HL-60/S4 (cell line): ENCODE measurements around the gene CTAGE4.
"Not testable (repeated sequence)": the region's sequence is repeated elsewhere in the genome, so short reads cannot be mapped to it uniquely, and the experiment has no call there.

Source experiments
- in situ Hi-C: fragments of 300-500 bp; cut with MboI; formaldehyde crosslinking; loops from 2 replicates; pipeline ENCODE4 v1.14.3; 2022; ENCODE audit warnings: low sequenced_read_pairs

Gene CTAGE4

GRCh38 chr7:144183166-144183565 is at the start of gene CTAGE4:
TSS of gene CTAGE4 (plus strand) at chr7:144183466. CDS start at chr7:144183504, 38 bp downstream.
- in situ Hi-C loops: not testable (repeated sequence)

DNA sequence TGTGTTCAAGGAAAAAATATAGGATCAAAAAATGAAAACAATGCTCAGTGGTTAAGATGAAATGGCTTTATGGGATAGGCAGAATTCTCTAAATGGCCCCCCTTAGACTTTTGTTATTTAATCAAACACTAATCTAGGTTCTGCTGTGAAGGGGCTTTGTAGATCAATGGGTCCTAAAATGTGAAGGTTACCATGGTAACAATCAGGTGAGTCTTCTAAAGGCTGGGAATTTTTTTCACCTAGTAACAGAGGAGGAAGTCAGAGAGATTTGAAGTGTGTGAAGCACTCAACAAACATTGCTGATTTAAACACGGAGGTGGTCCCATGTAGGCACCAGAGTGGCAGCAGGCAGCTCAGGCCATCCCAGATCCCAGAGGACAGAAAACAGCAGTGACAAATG is 49.1 kb upstream of the CTAGE4 start:
- in situ Hi-C loops: no loop called here

GRCh38 chr7:144137501-144137900 is 45.8 kb upstream of the CTAGE4 start:
- in situ Hi-C loops: no loop called here

- in situ Hi-C loops: no loop called here
Measured at GRCh38 chr7:144142187-144142586, 41.1 kb upstream of the CTAGE4 start.

DNA sequence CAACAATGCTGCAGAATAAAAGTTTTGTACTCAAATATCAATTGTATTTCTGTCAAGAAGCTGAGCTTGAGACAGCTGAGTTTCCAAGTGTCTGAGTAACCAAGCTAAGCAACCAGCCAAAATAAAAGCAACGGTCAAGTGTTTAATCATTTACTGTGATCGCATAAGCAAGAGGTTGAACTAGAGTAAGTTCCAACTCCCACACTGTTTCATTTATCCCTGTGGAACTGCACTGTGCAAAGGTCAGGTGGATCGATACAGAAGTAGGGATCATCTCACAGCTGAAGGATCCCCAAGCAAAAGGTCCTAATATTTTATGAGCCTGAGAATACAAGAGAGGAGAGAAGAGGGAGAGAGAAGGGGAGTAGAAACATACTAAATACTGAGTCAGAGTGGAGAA is 38.8 kb upstream of the CTAGE4 start:
- in situ Hi-C loops: no loop called here

GRCh38 chr7:144148224-144148827 is 34.9 kb upstream of the CTAGE4 start:
- in situ Hi-C loops: no loop called here

DNA sequence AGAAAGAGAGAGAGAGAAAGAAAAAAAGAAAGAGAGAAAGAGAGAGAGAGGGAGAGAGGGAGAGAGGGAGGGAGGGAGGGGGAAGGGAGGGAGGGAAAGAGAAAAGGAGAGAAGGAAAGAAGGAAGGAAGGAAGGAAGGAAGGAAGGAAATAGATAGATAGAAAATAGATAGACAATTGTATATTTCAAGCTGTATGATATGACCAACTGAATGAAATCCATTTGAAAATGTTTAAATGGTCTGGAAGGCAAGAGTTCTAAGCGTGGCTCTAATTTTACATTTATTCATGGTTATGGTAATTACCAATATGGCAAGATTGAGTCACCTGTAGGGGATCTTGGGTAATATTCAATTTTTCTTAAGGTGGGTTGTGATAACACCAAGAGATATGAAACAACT is 24.4 kb upstream of the CTAGE4 start:
- in situ Hi-C loops: no loop called here

GRCh38 chr7:144164784-144165183 is 18.5 kb upstream of the CTAGE4 start:
- in situ Hi-C loops: no loop called here

GRCh38 chr7:144171594-144172350 is 11.5 kb upstream of the CTAGE4 start:
- in situ Hi-C loops: not testable (repeated sequence)

- in situ Hi-C loops: no loop called here
Measured at GRCh38 chr7:144174613-144175012, 8.7 kb upstream of the CTAGE4 start.

GRCh38 chr7:144178380-144179164 is 4.7 kb upstream of the CTAGE4 start:
- in situ Hi-C loops: not testable (repeated sequence)

DNA sequence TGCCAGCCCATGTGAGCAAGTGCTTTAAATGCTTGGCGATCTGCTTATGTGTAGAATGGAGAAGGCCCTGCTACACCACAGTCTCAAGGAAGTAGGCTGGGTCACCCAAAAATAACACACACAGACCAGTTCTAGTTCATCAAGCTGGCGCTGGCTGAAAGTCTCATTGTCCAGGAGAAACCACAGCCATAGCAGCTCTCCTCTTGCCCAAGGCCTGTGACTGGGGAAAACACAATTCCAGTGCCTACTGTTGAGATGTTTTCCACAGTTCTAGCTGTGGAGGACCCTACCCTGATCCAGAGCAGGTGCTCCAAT is 4.1 kb upstream of the CTAGE4 start:
- in situ Hi-C loops: not testable (repeated sequence)

DNA sequence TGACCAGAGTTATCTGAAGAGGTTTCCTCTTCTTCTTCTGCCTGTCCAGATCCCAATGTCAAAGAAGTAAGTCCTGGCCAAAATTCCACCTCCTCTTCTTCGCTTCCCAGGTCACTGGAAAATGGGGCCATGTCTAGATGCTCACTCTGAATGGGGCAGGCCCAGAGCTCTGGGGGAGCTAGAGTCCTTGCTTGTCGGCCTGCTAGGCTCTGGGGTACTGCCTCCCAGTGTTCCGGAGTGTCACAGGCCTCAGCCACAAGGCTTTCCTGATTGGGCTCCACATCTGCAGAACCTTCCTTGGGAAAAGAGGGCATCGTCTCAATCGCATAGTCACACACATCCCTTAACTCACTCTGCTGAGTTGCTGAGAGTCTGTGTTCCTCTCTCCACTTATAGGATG is 4.6 kb downstream of the CTAGE4 start:
- in situ Hi-C loops: not testable (repeated sequence)

GRCh38 chr7:144188578-144189171 is 5.4 kb downstream of the CTAGE4 start:
- in situ Hi-C loops: not testable (repeated sequence)

DNA sequence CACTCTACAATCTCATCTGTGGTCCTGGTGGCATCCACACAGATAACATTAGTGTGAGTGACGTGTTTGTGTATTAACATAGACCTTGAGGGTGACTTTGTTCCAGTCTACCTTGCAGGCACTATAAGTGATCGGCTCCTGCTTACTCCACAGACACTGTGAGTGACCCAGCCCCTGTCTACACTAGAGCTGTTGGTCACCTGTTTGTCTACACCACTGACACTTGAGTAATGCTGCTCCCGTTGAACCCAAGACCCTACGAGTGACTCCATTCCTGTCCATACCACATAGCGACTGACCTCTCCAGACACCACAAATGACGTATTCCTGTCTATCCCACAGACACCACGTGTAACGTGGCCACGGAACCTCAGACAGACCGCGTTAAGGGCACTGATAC is 10.5 kb downstream of the CTAGE4 start:
- in situ Hi-C loops: not testable (repeated sequence)

DNA sequence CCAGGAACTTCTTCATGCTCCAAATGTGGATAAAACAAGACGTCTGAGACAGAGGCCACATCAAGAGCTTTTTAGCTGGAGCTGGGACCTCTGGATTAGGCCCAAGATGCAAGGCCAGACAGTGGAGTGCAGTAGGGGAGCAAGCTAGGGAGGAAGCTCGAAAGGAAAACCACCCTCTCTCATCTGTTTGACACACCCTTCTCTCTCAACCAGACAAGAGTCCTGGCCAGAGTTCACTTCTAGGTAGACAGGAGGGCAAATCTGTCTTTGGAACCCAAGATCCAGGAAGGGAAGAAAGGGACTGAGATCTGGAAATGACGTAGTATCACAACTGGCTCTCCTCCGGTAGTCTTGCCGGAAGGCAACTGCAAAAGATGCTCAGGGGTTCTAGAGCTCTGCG is 11.2 kb downstream of the CTAGE4 start:
- in situ Hi-C loops: not testable (repeated sequence)

DNA sequence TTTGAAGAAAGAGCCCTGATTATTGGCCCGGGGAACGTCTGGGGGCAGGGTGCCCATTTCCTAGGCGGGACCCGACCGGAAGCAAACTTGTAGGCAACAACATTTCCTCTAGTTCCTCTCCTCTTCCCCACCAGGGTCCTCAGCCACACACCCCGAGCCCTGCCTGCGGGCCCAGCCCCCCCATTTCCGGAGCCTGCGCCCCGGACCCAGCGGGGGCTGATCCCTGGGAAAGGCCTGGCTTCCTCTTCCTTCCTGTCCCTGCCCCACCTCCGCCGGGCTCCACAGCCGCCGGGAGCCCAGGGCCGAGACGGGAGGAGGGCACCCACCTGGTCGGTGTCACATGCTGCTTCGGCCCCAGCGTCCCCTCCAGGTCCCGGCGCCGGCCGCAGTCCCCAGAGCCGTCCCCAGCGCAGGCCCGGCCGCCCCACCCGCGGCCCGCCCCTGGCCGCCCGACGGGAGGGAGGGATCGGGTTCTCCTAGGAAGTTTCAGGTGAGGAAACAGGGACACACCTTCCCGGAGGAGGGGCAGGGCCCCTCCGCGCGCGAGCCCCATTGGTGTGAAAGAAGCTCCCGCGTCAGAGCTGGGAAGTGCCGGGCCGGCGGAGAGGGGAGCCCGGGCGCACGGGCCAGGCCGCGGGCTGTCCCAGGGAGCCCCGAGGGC is 12.1 kb downstream of the CTAGE4 start, which contains the start of gene ARHGEF35:
Gene ARHGEF35 (minus strand): TSS at position 622 of the 661 bp plus-strand sequence. CDS start 7,450 bp downstream, outside the sequence.
- in situ Hi-C loops: not testable (repeated sequence)

DNA sequence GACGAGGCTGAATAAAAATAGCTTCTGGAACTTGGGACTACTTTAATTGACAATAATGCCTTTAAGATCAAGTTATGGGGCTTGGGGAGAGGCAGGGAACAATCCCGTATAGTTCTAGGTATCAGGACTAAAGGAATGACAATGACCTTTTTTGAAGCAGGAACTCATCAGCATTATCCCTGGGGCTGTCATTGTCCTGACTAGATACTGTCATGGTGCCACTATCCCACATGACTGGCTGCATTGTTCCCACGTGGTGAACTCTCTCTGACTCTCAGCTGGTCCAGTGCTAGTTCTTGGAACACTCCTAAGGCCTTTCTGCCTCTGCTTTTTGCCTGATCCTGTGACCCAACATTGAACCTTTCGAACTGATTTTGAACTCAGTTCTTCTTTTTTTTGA is 15.7 kb downstream of the CTAGE4 start:
- in situ Hi-C loops: not testable (repeated sequence)

DNA sequence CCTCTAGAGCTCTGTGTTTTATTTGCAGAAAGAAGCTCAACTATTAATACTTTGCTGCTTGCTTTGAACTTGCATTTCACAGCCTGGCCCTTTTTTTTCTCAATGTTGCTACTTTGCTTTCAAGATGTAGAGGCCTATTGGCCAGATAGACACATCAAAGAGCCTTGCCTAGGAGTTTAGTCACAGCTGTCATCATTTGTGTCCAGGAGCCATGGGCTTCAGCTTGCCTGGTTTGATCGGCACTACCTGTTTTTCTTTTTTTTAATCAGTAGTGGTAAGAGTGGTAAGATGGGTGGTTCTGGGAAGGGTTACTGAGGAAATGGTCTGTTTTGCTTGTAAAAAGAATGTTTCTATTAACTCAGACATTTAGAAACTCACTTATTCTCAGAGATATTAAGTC is 18.7 kb downstream of the CTAGE4 start:
- in situ Hi-C loops: not testable (repeated sequence)

DNA sequence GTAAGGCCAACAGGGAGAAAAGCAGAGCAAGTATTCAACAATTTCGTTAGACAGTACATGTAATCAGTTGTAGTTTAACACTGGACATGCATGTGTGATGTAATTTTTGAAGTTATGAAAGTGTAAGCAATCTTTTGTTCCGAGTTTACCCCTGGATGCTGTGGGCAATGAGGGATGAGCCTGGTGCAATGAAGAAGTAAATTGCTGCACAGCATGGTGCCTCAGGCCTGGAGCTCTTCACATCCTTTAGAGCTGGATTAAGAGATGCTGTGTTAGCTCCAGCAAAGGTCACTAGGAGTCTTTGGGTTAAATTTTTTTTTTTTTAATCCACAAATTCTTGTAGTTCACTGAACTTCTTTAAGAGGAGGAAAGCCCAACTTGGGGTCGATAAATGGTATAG is 19.8 kb downstream of the CTAGE4 start:
- in situ Hi-C loops: not testable (repeated sequence)

- in situ Hi-C loops: not testable (repeated sequence)
Measured at GRCh38 chr7:144205306-144205705, 22.0 kb downstream of the CTAGE4 start.
